ENCODE data around the gene FOSB. TPM values are rescaled to one million over a fixed set of nuclear protein-coding genes. Genes with fewer than 3 reads are reported as not detected.

FOSB gene
- total RNA-seq, 1 experiment from 2014 or later = 1.7 TPM

DNA sequence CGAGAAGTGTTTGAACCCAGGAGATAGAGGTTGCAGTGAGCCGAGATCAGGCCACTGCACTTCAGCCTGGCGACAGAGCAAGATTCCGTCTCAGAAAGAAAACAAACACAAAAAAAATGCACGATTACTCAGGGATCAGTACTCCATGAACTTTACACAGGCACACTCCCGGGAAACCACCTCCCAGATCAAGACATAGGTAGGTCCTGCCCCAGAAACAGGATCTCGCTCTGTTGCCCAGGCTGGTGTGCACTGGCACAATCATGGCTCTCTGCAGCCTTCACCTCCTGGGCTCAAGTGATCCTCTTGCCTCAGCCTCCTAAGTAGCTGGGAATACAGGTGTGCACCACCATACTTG lies 50.7 kb downstream of the FOSB start:
- no peak overlapping the region for H3T11ph ChIP-seq (ENCODE audit: low read length)
- H3K36me3 Mint-ChIP-seq (ENCODE audit: insufficient read depth in 1 of 3, low read depth in 3 of 3) = peaks cover 27 to 48% (median 34%) of the 10 kb centered on the region in 3 experiments
- no peak overlapping the region for H3K27ac Mint-ChIP-seq
- H3K18ac ChIP-seq (ENCODE audit: insufficient read length, low read depth, low read length) = no peak overlapping the region
- no peaks in the 10 kb centered on the region for H3K9me3 ChIP-seq (ENCODE audit: control insufficient read depth, low read depth, low read length)
- H3K27me3 Mint-ChIP-seq (ENCODE audit: low read depth) = no peaks in the 10 kb centered on the region; the same call in 1 of the 2 replicates
- no peak overlapping the region for H2BK20ac ChIP-seq (ENCODE audit: low read depth, low read length, poor library complexity, severe bottlenecking)
- no peak overlapping the region for H2BK5ac ChIP-seq (ENCODE audit: insufficient read length, low read length)
- H2BK120ac ChIP-seq (ENCODE audit: low read depth, low read length, poor library complexity, severe bottlenecking) = no peak overlapping the region
- H3K4me2 ChIP-seq (ENCODE audit: insufficient read depth, insufficient read length, low read length) = no peak overlapping the region
- no peak overlapping the region for H3K23ac ChIP-seq (ENCODE audit: insufficient read length, low read depth, low read length)
- no peak overlapping the region for H3K27ac ChIP-seq (ENCODE audit: insufficient read length, low read depth, low read length)
- H3K79me2 ChIP-seq (ENCODE audit: insufficient read depth, low read length) = peaks cover 12% of the 10 kb centered on the region; the same call in 1 of the 2 replicates
- H4K8ac ChIP-seq (replicated peaks; ENCODE audit: insufficient read length, low read depth, low read length) = no peak overlapping the region
- TF ChIP-seq, protein P1, sequence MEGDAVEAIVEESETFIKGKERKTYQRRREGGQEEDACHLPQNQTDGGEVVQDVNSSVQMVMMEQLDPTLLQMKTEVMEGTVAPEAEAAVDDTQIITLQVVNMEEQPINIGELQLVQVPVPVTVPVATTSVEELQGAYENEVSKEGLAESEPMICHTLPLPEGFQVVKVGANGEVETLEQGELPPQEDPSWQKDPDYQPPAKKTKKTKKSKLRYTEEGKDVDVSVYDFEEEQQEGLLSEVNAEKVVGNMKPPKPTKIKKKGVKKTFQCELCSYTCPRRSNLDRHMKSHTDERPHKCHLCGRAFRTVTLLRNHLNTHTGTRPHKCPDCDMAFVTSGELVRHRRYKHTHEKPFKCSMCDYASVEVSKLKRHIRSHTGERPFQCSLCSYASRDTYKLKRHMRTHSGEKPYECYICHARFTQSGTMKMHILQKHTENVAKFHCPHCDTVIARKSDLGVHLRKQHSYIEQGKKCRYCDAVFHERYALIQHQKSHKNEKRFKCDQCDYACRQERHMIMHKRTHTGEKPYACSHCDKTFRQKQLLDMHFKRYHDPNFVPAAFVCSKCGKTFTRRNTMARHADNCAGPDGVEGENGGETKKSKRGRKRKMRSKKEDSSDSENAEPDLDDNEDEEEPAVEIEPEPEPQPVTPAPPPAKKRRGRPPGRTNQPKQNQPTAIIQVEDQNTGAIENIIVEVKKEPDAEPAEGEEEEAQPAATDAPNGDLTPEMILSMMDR (conservative IDR thresholded peaks at IDR 0.05) = no peak
- H3K14ac ChIP-seq (ENCODE audit: insufficient read depth, low read length) = no peak overlapping the region
- H4K5ac ChIP-seq (ENCODE audit: insufficient read length, low read depth, low read length) = no peak overlapping the region
- H3K4ac ChIP-seq (ENCODE audit: low read depth, low read length) = no peak overlapping the region
- H3K9me3 Mint-ChIP-seq = no peaks in the 10 kb centered on the region
- no peaks in the 10 kb centered on the region for H3K4me1 ChIP-seq (ENCODE audit: insufficient read depth, low read length)
- peaks cover 12% of the 10 kb centered on the region for H3K79me1 ChIP-seq (ENCODE audit: insufficient read depth, low read depth, low read length, poor library complexity, severe bottlenecking)
- no CpG with 5 or more reads among the region's 7 CpGs for WGBS (ENCODE audit: extremely low coverage, insufficient read length, low lambda C conversion rate)
- H2AFZ ChIP-seq (ENCODE audit: low read length) = no peak overlapping the region
- DNase-seq = no peak
- no peak overlapping the region for H3K9ac ChIP-seq (ENCODE audit: extremely low read depth, insufficient read length, low read length)
- no peaks in the 10 kb centered on the region for H4K20me1 ChIP-seq (ENCODE audit: control insufficient read depth, insufficient read depth, insufficient read length)
- H2AK5ac ChIP-seq (ENCODE audit: insufficient read length, low read length) = no peak overlapping the region
- no peak overlapping the region for H2BK15ac ChIP-seq (ENCODE audit: low read depth, low read length)
- H4K91ac ChIP-seq (ENCODE audit: insufficient read length, low read depth, low read length) = no peak overlapping the region
- H2BK12ac ChIP-seq (ENCODE audit: insufficient read length, low read depth, low read length) = no peak overlapping the region
- no peaks in the 10 kb centered on the region for H3K23me2 ChIP-seq (ENCODE audit: insufficient read length, low read depth, low read length, poor library complexity, severe bottlenecking)
- H3K27me3 ChIP-seq (ENCODE audit: insufficient read depth, low read length) = no peaks in the 10 kb centered on the region
- H3K4me3 Mint-ChIP-seq = no peak overlapping the region
- H3K4me1 Mint-ChIP-seq = peaks cover 4 to 5% of the 10 kb centered on the region in 2 experiments; a peak in 3 of 4 replicates
- H3K56ac ChIP-seq (ENCODE audit: insufficient read length, low read depth, low read length) = no peak overlapping the region

All from H9 (cell line).